Activated T-helper 17 cell treated with anti-CD3 and anti-CD28 coated beads, Interleukin-2, amount 50 U/mL, for 72 hours (primary cell): ENCODE results near the gene AHSG. TPM values are rescaled to one million over a fixed set of nuclear protein-coding genes. Genes with fewer than 3 reads are reported as not detected.
"Not testable (repeated sequence)": the region's sequence is repeated elsewhere in the genome, so short reads cannot be mapped to it uniquely, and the experiment has no call there.

Experiments
- ATAC-seq: fragments of 150-1000 bp; cut with Tn5 transposase; replicated peaks from 2 replicates; pipeline ENCODE4 v1.10.0; 2021; ENCODE audit warnings: mild to moderate bottlenecking, moderate library complexity
- H3K27ac Mint-ChIP-seq: one replicate; pipeline ENCODE4 v1.8.0; 2022; ENCODE audit warnings: mixed read lengths
- H3K27me3 Mint-ChIP-seq: one replicate; pipeline ENCODE4 v1.8.0; 2022; ENCODE audit warnings: mixed read lengths
- H3K36me3 Mint-ChIP-seq: one replicate; pipeline ENCODE4 v1.8.0; 2022; ENCODE audit warnings: low read depth, mild to moderate bottlenecking, mixed read lengths
- H3K4me1 Mint-ChIP-seq: one replicate; pipeline ENCODE4 v1.8.0; 2022; ENCODE audit warnings: mixed read lengths
- H3K4me3 Mint-ChIP-seq: one replicate; pipeline ENCODE4 v1.8.0; 2022; ENCODE audit warnings: mild to moderate bottlenecking, mixed read lengths
- H3K9me3 Mint-ChIP-seq: one replicate; pipeline ENCODE4 v1.8.0; 2022; ENCODE audit warnings: mixed read lengths
- total RNA-seq, 2 donors: library from RNA; stranded (reverse); gene quantifications; one replicate each; pipeline ENCODE4 v1.2.3, GENCODE V29; 2022

The AHSG gene
- total RNA-seq, 2 donors from 2014 or later = not detected

DNA sequence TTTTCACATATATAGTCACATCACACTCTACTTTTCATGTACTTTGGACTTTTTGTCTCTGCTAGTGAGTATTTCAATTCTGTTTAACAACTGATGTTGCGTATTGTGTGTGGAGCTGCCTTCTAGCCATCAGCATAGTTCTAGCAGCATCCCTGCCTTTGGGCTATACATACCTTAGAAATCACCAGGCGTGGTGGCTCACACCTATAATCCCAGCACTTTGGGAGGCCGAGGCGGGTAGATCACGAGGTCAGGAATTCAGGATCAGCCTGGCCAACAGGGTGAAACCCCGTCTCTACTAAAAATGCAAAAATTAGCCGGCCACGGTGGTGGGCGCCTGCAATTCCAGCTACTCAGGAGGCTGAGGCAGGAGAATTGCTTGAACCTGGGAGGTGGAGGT, 26.6 kb upstream of the AHSG start:
- Mint-ChIP-seq H3K36me3 (peaks cover 53% of the 10 kb centered on the region), H3K4me1 (peaks cover 13% of the 10 kb centered on the region)
- H3K4me3 Mint-ChIP-seq, H3K9me3 Mint-ChIP-seq, ATAC-seq, H3K27me3 Mint-ChIP-seq, H3K27ac Mint-ChIP-seq: not testable (repeated sequence)

DNA sequence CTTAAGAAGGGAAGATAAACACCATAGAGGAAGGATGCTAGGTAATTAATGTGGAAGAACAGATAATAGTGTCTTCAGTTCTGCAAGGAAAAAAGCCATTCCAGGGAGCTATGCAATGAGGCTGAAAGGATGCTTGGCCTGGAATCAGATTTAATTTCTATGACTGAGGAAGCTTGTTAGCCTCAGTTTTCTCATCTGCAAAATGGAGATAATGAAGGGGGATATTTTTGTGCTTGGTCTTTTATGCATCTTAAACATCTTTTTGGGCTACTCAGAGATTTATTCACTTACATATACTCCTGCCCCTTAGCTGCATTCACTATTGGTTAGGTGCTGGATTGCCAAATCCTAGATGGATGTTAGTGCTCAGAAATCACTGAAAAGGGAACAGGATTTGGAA, 25.7 kb upstream of the AHSG start:
- Mint-ChIP-seq H3K9me3 (no peaks in the 10 kb centered on the region), H3K4me3 (no peak overlapping the region), H3K27me3 (no peaks in the 10 kb centered on the region), H3K4me1 (peaks cover 13% of the 10 kb centered on the region), H3K36me3 (peaks cover 44% of the 10 kb centered on the region), H3K27ac (no peak overlapping the region)
- ATAC-seq = no peak

DNA sequence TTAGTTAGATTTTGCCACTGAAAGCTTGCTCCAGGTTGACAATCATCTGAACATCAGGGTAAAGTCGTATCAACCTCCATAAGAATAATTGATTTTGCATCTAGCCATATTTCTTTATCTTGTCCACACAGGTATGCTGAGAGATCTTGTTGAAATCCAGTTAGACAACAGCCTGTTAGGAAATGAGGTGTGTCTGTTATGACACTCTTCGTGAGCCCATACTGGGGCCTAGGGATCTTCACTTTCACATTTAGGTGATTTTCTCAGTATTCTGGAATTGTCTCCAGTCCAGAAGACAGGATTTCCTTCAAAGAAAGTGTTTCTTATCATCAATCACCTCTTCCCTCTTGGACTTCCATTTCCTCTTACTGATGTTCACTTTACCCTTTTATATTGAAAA, 24.2 kb upstream of the AHSG start:
- H3K36me3 Mint-ChIP-seq = peaks cover 30% of the 10 kb centered on the region

DNA sequence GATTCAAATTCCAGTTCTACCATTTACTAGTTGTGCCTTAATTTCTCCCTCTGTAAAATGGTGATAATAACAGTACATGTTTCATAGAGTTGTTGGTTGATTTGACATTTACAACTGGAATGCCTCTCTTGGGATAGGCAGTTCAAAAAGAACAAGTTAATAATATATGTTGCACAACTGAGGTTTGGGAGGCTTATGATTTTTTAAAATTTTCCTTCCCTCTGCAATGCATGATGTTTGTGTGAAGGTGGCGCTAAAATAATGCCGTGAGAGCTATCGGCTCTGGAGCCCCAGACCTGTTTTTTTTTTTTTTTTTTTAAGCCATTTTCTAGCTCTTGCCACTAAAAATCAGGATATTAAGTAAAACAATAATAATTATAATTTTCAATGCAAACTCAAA, 23.7 kb upstream of the AHSG start:
- ATAC-seq = no peak
- H3K36me3 Mint-ChIP-seq = peaks cover 25% of the 10 kb centered on the region
- H3K9me3 Mint-ChIP-seq = no peaks in the 10 kb centered on the region
- H3K4me1 Mint-ChIP-seq = peaks cover 13% of the 10 kb centered on the region
- no peaks in the 10 kb centered on the region for H3K27me3 Mint-ChIP-seq
- no peak overlapping the region for H3K4me3 Mint-ChIP-seq
- H3K27ac Mint-ChIP-seq = peak overlapping the region; percentile 15

More for the DNA sequence above, 24.2 kb upstream of the AHSG start:
- Mint-ChIP-seq H3K27ac (peak overlapping the region; percentile 15), H3K4me1 (peaks cover 13% of the 10 kb centered on the region), H3K27me3 (no peaks in the 10 kb centered on the region), H3K4me3 (no peak overlapping the region), H3K9me3 (no peaks in the 10 kb centered on the region)
- ATAC-seq = peak; percentile 70

DNA sequence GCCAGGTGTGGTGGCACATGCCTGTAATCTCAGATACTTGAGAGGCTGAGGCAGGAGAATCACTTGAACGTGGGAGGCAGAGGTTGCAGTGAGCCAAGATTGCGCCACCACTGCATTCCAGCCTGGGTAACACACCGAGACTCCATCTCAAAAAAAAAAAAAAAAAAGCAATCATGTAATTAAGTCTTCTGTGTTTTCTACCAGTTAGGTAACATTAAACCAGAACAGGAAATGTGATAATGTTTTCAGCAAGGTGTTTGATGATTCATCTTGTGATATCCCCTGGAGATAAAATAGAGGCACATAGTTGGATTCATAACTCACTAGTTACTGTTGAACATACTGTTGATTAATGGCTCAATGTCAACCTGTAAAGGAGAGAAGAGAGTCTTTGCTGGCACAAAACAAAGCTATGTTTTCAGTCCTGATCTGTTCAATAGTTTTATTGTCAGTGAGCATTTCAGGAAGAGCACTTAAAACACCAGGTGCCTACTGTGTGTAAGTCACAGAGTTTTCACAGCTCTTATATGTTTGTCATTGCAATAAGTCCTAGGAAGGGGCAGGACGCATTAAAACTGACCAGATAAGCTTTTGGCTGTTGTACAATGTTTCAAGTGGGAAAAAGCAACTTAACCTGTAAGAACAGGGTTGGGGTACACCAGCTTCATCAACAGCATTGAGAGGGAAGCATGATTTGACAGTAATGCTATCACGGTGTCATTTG, 22.8 kb upstream of the AHSG start:
- H3K27ac Mint-ChIP-seq = no peak overlapping the region
- peaks cover 13% of the 10 kb centered on the region for H3K4me1 Mint-ChIP-seq
- no peaks in the 10 kb centered on the region for H3K9me3 Mint-ChIP-seq
- no peaks in the 10 kb centered on the region for H3K27me3 Mint-ChIP-seq
- no peak overlapping the region for H3K4me3 Mint-ChIP-seq
- peaks cover 16% of the 10 kb centered on the region for H3K36me3 Mint-ChIP-seq
- peak; percentile 73 for ATAC-seq

DNA sequence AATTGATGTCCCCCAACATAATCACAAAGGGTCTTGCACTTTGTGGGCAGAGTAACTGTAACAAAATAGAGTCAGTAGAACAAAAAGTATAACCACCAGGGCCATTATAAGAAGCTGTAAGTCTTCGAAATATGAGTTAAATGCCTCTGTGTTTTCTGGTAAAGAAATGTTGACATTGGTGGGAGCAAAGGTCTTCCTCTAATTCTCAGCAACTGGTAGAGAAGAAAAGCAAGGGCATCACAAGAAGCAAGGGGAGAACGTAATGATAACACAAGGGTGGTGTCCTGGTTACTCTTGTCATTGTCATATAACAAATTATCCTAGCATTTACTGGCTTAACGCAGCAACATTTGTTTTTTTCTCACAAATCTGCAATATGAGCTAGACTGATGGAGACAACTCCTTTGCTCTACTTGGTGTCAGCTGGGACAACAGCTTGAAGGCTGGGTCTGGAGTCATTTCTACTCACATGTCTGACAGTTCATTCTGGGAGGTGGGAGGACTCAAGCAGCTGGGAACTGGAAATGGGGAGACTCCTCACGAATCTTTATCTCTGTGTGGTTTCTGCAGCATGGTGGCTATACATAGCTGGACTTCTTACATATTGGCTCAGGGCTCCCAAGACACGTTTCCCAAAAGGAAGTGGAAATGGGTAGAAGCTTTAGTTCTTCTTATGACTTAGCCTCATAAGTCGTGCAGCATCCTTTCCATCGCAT, 22.1 kb upstream of the AHSG start:
- no peak for ATAC-seq
- Mint-ChIP-seq H3K9me3 (no peaks in the 10 kb centered on the region), H3K27ac (no peak overlapping the region), H3K4me3 (no peak overlapping the region), H3K27me3 (no peaks in the 10 kb centered on the region), H3K4me1 (peaks cover 13% of the 10 kb centered on the region), H3K36me3 (peaks cover 8% of the 10 kb centered on the region)

DNA sequence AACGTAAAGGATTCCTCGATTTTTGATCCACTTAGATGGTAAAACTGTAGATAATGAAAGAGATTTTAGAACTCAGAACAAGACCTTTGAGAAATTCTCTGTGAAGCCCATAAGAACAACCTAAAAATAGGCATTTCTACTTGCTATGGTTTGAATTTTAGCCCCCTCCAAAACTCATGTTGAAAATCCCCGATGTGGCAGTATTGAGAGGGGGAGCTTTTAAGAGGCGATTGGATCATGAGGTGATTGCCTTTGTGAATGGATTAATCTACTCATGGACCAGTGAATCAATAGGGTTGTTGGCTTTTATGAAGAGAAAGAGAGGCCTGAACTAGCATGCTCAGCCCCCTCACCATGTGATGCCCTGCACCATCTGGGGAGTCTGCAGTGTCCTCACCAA, 20.2 kb upstream of the AHSG start:
- H3K4me3 Mint-ChIP-seq = no peak overlapping the region
- ATAC-seq = no peak
- H3K9me3 Mint-ChIP-seq = no peaks in the 10 kb centered on the region
- H3K27ac Mint-ChIP-seq = no peak overlapping the region
- no peaks in the 10 kb centered on the region for H3K36me3 Mint-ChIP-seq
- H3K4me1 Mint-ChIP-seq = peaks cover 13% of the 10 kb centered on the region
- H3K27me3 Mint-ChIP-seq = no peaks in the 10 kb centered on the region

DNA sequence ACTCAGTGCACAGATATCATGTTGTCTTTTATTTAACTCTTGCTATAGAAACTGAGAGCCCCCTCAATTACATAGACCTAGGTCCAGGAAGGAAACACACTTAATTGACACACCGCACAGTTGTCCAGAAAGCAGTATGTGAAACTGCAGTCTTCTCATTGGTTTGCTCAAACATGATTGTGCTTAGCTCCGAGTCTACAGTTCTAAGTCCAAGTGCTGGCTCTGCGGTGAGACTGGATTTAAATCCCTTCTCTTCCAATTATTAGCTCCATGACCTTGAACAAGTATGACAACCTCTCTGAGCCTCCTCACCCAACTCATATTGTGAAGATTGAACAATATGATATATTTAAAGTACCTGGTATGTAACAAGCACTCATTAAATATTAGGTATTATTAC, 19.0 kb upstream of the AHSG start:
- Mint-ChIP-seq H3K27me3 (no peaks in the 10 kb centered on the region), H3K9me3 (no peaks in the 10 kb centered on the region), H3K4me3 (no peak overlapping the region), H3K36me3 (no peaks in the 10 kb centered on the region), H3K27ac (no peak overlapping the region), H3K4me1 (peaks cover 7% of the 10 kb centered on the region)
- ATAC-seq = no peak

DNA sequence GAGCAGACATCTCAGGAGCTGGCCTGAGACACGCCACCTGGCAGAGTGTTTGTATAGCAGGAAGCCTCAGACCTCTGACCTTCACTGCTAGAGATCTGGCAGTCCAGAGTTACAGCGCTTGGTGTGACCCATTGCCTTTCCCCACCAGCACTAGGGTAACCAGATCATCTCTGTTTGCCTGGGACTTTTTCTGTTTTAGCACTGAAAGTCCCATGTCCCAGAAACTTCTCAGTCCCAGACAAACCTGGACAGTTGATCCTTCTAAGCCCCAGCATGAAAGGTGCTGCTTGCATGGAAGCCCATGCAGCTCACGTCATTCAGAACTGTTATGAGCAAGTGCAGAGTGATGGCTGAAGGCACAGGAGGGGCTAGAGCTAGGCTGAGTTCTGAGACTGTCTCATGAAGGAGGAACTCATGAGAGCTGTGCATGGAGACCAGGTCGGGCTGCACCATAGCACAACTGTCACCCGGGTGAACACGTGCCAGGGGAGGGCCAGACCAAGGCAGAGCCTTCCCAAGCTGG, 18.2 kb upstream of the AHSG start:
- no peaks in the 10 kb centered on the region for H3K36me3 Mint-ChIP-seq
- H3K4me3 Mint-ChIP-seq = no peak overlapping the region
- no peaks in the 10 kb centered on the region for H3K27me3 Mint-ChIP-seq
- H3K9me3 Mint-ChIP-seq = no peaks in the 10 kb centered on the region
- no peak for ATAC-seq
- peaks cover 5% of the 10 kb centered on the region for H3K4me1 Mint-ChIP-seq
- no peak overlapping the region for H3K27ac Mint-ChIP-seq

DNA sequence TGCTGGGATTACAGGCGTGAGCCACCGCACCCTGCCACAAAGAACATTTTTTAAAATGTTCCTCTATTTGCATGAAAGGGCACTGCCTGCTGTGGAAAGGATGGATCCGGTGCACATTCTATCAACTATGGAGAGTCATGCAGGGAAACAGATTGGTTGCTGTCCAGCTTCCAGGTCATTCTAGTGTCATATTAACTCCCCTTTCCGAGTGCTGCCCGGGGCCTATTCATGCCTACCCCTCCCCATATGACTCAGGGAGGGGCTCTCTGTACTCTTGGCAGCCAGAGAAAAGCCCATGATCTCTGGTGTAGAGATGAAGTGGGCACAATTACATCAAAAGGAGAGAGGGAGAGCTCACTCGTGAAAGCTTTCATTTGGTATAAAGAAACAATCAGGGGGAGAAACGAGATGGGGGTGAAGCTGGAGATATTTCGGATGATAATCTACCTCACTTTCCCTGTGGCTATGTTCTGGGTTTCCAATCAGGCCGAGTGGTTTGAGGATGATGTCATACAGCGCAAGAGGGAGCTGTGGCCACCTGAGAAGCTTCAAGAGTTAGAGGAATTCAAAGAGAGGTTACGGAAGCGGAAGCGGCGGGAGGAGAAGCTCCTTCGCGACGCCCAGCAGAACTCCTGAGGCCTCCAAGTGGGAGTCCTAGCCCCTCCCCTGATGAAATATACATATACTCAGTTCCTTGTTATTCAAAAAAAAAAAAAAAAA, 16.1 kb upstream of the AHSG start:
- Mint-ChIP-seq H3K27ac (no peak overlapping the region), H3K9me3 (no peaks in the 10 kb centered on the region), H3K4me3 (no peak overlapping the region), H3K36me3 (no peaks in the 10 kb centered on the region), H3K27me3 (no peaks in the 10 kb centered on the region), H3K4me1 (no peaks in the 10 kb centered on the region)
- ATAC-seq = no peak

DNA sequence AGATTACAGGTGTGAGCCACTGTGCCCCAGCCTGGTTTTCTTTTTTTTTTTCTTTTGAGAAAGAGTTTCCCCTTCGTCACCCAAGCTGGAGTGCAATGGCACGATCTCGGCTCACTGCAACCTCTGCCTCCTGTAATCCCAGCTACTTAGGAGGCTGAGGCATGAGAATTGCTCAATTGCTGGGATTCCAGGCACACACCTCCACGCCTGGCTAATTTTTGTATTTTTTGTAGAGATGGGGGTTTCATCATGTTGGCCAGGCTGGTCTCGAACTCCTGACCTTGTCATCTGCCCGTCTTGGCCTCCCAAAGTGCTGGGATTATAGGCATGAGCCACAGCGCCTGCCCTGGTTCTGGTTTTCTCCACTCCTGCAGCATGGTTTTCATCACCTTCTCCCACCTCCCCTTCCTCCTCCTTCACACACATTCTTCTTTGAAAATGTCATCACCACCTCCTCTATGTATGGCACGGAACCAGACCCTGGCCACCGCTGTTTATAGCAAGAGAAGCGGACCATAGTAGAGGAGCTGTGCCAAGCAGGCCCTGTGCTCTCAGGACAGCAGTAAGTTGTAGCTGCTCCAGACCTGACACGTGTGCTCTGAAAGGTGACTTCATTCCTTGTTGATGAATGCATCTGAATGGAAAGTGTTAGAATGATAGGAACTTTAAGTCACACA, 14.6 kb upstream of the AHSG start:
- H3K9me3 Mint-ChIP-seq = no peaks in the 10 kb centered on the region
- no peaks in the 10 kb centered on the region for H3K27me3 Mint-ChIP-seq
- H3K36me3 Mint-ChIP-seq = no peaks in the 10 kb centered on the region
- no peak for ATAC-seq
- no peak overlapping the region for H3K4me3 Mint-ChIP-seq
- H3K4me1 Mint-ChIP-seq = no peaks in the 10 kb centered on the region
- no peak overlapping the region for H3K27ac Mint-ChIP-seq

DNA sequence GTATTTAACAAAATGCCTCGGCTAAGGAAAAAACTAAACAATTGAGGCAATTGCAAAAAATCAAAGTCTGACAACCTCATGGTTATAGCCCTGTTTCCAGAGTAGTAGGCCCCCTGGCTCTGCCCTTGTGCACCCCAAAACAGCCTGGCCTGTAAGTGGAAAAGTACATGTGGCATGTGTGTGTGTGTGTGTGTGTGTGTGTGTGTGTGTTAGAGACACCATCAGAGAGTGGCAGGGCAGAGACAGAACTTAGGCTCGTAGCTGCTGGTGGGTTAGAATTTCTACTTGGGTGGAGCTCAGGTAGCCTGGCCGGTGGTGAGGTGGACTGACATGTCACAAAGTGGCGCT, 14.1 kb upstream of the AHSG start:
- Mint-ChIP-seq H3K27ac (no peak overlapping the region), H3K27me3 (no peaks in the 10 kb centered on the region), H3K9me3 (no peaks in the 10 kb centered on the region), H3K4me3 (no peak overlapping the region), H3K4me1 (no peaks in the 10 kb centered on the region), H3K36me3 (no peaks in the 10 kb centered on the region)
- no peak for ATAC-seq

DNA sequence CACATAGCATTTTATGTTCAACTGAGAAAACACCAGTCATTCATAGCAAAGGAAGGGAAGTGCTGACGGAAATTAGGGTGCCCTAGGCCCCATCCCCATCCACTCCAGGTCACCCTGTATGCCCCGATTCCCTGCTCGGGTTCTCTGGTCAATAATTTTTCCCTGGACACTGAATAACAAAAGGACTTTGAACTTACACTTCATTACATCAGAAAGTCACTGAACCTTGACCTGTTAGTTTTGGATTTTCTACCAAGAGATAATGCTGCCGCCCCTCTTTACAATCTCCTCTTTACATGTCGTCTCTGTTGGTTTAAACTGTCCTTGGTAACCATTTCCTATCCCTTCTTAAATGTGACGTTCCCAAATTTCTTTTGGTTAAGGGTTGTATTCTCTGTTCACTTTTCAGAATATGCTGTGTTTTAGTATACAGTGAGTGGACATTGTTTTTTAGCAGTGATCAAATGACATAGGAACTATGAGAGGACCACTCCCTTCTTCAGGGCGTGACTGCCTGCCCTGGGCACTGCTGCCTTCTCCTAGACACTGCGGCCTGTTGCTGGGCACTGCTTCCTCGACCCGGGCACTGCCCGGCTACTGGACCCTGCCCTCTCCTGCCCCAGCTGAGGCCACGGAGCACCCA, 13.6 kb upstream of the AHSG start:
- no peaks in the 10 kb centered on the region for H3K36me3 Mint-ChIP-seq
- no peaks in the 10 kb centered on the region for H3K27me3 Mint-ChIP-seq
- no peaks in the 10 kb centered on the region for H3K4me1 Mint-ChIP-seq
- H3K4me3 Mint-ChIP-seq = no peak overlapping the region
- H3K27ac Mint-ChIP-seq = no peak overlapping the region
- H3K9me3 Mint-ChIP-seq = no peaks in the 10 kb centered on the region
- no peak for ATAC-seq

DNA sequence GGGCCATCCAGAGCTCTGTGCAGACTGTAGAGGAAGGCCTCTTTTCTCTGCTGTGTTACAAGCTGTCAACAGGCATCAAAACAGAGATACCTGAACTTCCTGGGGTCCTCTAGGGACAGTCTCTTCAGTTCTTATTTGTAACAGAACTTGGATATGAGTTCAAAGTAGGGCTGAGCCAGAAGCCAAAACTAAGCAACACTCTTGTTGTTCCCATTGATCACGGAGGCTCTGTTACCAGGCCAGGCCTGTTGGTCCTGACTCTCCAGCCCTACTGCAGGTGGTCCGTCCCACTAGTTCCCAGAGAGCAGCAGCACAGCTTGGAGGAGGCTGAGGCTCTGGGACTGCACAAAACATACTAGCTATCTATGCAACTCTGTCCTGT, 13.1 kb upstream of the AHSG start:
- no peak for ATAC-seq
- no peak overlapping the region for H3K27ac Mint-ChIP-seq
- no peaks in the 10 kb centered on the region for H3K27me3 Mint-ChIP-seq
- no peaks in the 10 kb centered on the region for H3K9me3 Mint-ChIP-seq
- H3K4me1 Mint-ChIP-seq = no peaks in the 10 kb centered on the region
- no peak overlapping the region for H3K4me3 Mint-ChIP-seq
- H3K36me3 Mint-ChIP-seq = no peaks in the 10 kb centered on the region
